ENCODE data around the gene MED27.
"Not testable (repeated sequence)": the region's sequence is repeated elsewhere in the genome, so short reads cannot be mapped to it uniquely, and the experiment has no call there.

Gene MED27

GRCh38 chr9:131961496-131961880 lies 118.2 kb downstream of the MED27 start:
- no peak for DNase-seq

DNA sequence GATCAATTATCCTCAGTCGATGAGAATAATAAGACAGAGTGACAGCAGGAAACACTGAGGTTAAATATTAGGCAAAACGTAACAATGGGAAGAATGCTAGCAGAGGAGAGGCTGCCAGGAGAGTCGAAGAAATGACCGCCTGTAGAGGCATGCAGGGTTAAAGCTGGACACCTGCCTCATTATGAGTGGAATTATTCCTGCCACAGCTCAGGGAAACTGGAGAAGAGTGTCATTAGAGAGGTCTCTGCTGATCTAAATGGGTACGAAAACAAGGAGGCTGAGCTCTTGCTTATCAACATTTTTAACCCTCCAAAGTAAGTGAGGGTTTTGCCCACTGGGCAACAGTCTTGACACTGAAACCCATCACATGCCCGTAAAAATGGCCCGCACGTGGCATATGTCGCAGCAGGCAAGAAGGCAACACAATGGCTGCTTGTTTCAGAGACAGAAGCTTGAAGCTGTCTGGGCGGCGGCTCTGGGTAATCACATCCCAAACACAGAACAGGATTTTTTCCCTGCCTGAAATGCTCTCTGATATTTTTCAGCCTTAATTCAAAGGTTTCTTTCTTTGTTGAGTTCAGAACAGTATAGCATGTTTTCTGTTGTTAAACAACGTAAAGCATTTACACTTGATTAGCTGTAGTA lies 118.7 kb downstream of the MED27 start:
- DNase-seq: peak; percentile 40

GRCh38 chr9:131960311-131960710 lies 119.4 kb downstream of the MED27 start:
- no peak for DNase-seq

DNA sequence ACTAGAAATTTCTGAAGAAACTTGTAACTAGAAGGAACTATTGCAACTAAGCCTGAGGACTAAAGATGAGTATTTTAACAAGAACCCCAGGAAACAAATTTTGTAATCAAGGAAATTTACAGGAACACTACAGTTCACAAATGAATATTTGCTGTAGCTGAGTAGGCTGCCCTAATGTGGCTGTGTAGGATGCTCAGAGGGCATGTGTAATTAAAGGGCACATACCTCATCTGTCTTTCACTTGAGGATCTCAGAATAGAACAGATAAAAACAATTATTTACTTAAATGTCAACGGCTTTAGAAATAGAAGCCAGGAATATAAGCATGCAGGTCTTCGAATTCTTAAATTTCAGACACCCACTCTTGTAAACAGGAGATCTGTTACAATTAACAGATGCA lies 119.8 kb downstream of the MED27 start:
- DNase-seq: no peak

- no peak for DNase-seq
These were observed 120.6 kb downstream of the MED27 start for GRCh38 chr9:131959056-131959455.

- DNase-seq: no peak
These were observed 125.4 kb downstream of the MED27 start for GRCh38 chr9:131954299-131954698.

DNA sequence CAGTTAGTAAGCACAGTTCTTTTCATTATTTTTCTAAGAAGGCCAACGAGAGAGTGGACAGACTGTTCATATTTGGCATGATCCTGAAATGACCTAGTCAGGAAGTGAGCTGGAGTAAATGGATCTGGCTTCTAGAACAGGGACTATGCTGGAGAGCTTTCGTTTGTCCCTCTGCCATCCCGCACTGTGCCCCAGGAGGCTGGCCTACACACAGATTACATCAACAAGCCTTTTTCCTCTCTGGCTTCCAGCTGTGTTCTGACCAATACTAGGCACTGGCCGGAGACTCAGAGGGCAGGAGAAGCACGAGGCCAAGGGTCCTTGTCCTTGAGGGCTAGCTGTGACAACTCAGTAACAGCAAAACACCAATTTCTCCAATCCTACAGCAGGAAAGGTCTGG lies 127.8 kb downstream of the MED27 start:
- DNase-seq: no peak

GRCh38 chr9:131951155-131951554 lies 128.5 kb downstream of the MED27 start:
- no peak for DNase-seq

- DNase-seq: no peak
These were observed 129.2 kb downstream of the MED27 start for GRCh38 chr9:131950487-131950886.

DNA sequence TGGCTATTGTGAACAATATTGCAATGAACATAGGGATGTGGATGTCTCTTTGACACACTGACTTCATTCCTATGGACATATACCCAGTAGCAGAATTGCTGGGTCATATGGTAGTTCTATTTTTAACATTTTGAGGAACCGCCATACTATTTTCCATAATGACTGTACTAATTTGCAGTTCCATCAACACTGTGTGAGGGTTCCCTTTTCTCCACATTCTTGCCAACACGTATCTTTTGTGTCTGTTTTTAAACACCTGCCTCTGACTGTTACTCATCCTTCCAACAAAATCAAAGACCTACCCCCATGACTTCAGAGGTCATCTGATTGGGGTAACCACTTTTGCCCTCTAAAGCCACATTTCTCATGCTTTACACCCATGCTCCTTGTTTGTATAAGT lies 133.5 kb downstream of the MED27 start:
- no peak for DNase-seq

GRCh38 chr9:131943351-131943841 lies 136.3 kb downstream of the MED27 start:
- DNase-seq: peak; percentile 6

GRCh38 chr9:131942146-131942720 lies 137.4 kb downstream of the MED27 start:
- DNase-seq: no peak

DNA sequence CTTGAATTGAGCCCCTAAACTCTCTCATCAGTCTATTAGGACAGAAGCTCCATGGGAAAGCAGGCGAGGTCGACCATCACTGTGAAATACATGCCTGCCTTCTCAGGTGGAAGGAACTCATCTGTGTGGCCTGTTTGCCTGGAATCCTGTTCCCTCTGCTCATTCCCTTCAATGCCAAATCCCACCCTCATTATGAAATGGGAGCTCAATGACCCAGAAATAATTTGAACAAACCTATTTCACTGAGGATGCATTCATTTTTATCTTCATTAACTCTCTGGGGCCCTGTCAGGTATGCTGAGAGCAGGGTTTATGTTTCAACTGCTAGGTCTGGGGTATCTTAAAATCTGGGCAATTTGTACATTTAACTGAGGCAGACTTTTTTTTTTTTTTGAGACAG lies 142.2 kb downstream of the MED27 start:
- no peak for DNase-seq

DNA sequence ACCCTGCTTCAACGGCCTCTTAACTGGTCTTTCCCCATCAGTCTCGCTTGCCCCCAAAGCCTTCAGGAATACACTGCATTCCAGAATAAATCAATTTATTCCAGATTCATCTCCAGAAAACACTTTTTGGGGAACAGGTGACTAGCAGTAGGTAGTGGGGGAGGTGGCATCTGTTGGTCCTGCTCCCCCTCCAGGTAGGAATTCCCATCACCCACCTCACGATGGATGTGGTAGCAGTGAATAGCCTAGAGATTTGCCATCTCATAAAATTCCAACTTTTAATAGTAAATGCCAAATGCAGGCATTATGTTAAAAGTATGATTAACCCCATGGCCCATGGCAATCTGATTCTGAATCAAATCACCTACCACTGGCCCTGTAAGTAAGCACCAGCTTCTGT lies 142.7 kb downstream of the MED27 start:
- no peak for DNase-seq

- no peak for DNase-seq
These were observed 145.0 kb downstream of the MED27 start for GRCh38 chr9:131934673-131935072.

DNA sequence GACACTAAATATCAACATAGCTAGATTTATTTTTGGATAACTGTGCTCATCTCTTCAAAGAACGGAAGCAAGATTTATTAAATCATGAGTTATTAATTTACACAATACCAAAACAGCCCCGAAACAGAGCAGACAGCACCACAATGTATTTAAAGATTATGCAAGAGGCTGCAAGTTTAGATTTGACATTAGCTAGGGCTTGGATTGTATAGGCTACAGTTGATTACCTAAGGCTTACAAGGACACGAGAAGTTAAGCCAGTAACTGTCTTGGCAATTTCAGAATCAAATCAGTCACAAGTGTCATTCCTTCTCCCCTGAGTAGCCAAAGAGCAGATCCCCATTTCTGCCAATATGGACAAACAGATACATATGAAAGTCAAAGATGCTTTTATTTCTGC lies 152.6 kb downstream of the MED27 start:
- DNase-seq: no peak

DNA sequence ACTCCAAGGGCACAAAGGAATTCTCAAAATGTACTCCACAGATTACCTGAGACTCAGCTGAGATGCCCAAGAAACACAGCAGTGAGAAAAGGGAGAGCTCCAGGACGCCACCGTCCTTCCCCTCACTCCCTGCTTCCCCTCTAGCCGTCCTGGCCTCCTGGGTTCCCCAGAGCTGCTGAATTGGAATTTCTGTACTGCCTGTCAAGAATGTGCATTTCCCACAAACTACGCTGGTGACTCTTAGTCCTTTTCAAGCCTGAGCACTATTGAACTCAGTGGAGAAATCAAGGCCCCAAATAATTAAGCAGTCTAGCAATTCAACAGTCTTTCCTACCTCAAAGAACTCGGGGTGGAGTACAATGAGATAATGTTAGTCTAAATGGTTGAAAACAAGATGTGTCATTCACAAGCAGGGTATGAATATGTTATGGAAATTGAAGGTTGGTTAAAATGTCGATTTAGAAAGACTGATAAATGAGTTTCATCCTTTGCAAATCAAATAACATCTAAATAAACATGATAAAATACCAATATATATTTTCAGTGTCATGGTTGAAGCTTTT lies 153.2 kb downstream of the MED27 start:
- no peak for DNase-seq

GRCh38 chr9:131925677-131926177 lies 153.9 kb downstream of the MED27 start:
- no peak for DNase-seq

DNA sequence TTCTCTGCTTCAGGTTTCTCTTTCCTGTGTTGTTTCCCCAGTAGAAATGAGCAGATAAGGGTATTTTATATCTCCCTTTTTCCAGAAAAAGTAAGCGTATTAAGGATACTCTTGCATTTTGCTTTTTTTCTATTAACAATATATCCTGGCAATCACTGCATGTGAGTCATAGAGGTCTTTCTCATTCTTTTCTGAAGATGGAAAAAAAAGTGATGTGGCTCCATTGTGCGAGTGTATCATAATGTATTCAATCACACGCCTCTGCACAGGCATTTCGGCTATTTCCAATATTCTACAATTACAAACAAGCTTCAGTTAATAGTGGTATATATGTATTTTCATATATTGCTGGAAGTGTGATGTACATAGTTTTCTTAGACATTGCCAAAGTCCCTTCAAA lies 155.9 kb downstream of the MED27 start:
- no peak for DNase-seq

- no peak for DNase-seq
These were observed 156.5 kb downstream of the MED27 start for GRCh38 chr9:131923132-131923671.

GRCh38 chr9:131921635-131922034 lies 158.0 kb downstream of the MED27 start:
- DNase-seq: not testable (repeated sequence)

- no peak for DNase-seq
These were observed 160.5 kb downstream of the MED27 start for GRCh38 chr9:131919216-131919615.

DNA sequence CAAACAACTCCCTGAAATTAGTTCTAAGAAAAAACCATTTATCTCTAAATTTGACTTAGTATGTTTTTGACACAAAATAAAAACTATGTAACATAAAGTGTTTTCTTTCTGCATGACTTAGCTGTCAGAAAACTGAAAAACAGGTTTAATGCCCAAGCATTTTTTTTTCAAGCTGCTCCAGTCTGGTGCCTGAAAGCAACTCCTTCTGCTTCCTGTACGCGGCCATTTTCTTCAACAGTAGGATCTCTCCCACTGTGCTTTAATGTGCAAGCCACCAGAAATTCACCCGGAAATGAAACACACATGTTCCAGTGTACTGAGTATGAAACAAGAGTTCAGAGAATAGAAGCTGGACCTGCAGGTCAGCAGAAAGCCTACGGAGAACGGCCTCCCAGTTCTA lies 161.2 kb downstream of the MED27 start:
- DNase-seq: no peak

GRCh38 chr9:131917009-131917408 lies 162.7 kb downstream of the MED27 start:
- no peak for DNase-seq

Data from NCI-H2227 treated with DMSO at 0.1 percent for 48 hours (cell line).